Measurements from ENCODE around the gene MAPK11.

The MAPK11 gene

DNA sequence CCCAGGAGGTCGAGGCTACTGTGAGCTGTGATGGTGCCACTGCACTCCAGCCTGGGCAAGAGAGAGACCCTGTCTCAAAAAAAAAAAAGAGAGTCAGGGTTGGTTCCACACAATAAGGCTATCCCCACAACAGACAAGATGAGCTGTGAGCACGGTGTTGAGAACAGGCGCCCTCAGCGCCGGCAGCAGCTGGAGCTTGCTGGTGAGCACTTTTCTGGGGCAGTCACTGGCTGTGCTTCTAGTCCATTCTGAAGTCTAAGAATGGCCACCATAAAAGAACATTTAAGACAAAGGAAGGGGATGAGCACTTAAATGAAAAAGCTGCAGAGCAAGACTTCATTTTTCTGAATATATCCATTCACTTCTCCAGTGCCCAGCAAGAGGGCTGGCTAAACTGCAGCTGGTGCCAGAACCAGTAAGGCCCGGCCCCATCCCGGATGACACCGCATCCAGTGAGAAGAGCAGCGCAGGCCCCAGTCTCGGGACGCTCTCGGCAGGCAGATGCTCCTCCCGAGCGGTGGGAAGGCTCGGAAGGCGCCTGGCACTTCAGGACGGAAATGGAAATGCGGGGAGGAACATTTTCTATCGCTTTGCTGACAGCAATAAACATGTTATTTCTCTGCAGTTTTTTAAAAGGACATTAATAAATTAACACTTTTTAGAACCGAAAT lies 37.6 kb downstream of the MAPK11 start:
- Histone ChIP-seq H3K4me3 (no peak overlapping the region), H3K27ac (no peak overlapping the region)
- TF ChIP-seq, protein P1, sequence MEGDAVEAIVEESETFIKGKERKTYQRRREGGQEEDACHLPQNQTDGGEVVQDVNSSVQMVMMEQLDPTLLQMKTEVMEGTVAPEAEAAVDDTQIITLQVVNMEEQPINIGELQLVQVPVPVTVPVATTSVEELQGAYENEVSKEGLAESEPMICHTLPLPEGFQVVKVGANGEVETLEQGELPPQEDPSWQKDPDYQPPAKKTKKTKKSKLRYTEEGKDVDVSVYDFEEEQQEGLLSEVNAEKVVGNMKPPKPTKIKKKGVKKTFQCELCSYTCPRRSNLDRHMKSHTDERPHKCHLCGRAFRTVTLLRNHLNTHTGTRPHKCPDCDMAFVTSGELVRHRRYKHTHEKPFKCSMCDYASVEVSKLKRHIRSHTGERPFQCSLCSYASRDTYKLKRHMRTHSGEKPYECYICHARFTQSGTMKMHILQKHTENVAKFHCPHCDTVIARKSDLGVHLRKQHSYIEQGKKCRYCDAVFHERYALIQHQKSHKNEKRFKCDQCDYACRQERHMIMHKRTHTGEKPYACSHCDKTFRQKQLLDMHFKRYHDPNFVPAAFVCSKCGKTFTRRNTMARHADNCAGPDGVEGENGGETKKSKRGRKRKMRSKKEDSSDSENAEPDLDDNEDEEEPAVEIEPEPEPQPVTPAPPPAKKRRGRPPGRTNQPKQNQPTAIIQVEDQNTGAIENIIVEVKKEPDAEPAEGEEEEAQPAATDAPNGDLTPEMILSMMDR (IDR thresholded peaks at IDR 0.05) = no peak
- DNase-seq (ENCODE audit: low spot score) = no peak

DNA sequence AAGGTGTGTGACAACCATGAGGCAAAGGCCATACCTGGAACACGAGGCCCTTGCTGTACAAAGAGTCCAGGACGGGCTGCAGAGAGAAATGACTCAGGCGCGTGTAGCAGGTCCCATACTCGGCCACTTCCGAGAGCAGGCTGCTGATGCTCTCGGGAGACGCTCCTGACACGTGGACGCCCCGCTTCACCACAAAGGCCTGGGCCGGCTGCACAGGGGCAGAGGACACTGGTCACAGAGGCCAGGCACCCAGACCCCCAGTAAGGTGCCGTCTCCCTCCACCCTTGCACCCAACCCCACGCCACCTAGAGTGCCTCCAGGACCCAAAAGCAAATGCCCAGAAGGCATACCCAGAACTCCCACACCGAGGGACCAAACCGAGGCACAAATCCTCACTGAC lies 40.8 kb downstream of the MAPK11 start:
- Histone ChIP-seq H3K27ac (no peak overlapping the region), H3K4me3 (no peak overlapping the region)
- TF ChIP-seq, protein P1 (IDR thresholded peaks at IDR 0.05) = no peak
- DNase-seq (ENCODE audit: low spot score) = no peak

DNA sequence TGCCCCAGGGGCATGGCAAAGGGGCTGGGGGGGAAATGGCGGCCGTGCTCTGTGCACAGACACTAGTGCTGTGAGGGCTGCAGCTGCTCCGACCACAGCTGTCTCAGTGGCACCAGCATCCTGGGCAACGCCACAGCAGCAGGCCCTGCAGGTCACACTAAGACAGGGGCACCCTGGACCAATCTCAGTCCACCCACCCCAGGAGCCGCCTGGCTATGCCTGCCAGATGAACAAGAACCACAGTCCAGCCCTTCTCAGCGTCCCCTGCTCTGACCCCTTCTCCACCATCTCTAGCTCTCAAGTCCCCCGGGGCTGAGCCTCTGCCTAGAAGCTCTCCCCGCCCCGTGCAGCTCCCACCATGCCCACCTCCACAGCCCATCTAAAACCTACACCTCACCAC lies 41.8 kb downstream of the MAPK11 start:
- DNase-seq (ENCODE audit: low spot score) = no peak
- no peak overlapping the region for H3K27ac ChIP-seq
- TF ChIP-seq, protein P1 (IDR thresholded peaks at IDR 0.05) = no peak

DNA sequence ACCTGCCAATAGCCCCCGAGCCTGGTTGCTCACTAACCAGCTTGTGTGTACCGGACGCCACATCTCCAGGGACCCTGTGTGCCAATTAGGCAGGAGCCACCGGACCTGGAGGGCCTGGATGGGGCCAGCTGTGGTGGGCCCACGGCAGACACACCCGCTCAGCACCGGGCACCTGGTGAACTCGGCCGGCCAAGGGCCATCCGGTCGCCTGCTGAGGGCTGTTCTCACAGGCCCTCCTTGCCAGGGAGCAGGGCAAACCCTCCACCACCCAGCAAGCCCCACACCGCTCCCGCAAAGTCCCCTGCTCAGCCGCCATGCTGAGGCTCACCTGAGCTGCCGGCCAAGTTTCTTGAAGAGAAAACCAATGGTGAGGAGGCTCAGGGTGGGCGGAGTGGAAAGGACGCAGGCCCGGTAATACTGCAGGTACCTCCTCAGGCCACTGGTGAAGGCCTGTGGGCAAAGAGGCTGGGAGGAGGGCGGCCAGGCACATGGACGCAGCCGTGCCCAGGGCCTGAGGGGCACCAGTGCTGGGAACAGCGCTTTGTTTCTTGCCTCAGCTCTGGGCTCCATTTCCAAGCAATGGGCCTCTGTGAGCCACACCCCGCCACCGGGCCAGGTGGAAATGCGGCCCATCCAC lies 42.5 kb downstream of the MAPK11 start:
- no peak overlapping the region for H3K4me3 ChIP-seq
- DNase-seq (ENCODE audit: low spot score) = no peak

More for the DNA sequence above, 41.8 kb downstream of the MAPK11 start:
- H3K4me3 ChIP-seq = no peak overlapping the region

GRCh38 chr22:50226875-50227165 lies 43.4 kb downstream of the MAPK11 start:
- TF ChIP-seq, protein P1 (IDR thresholded peaks at IDR 0.05) = no peak
- Histone ChIP-seq H3K27ac (no peak overlapping the region), H3K4me3 (no peak overlapping the region)
- DNase-seq (ENCODE audit: low spot score) = no peak

More for the DNA sequence above, 42.5 kb downstream of the MAPK11 start:
- TF ChIP-seq, protein P1 (IDR thresholded peaks at IDR 0.05) = no peak
- H3K27ac ChIP-seq = no peak overlapping the region

GRCh38 chr22:50226063-50226874 lies 43.9 kb downstream of the MAPK11 start:
- no peak for DNase-seq (ENCODE audit: low spot score)
- no peak overlapping the region for H3K4me3 ChIP-seq
- H3K27ac ChIP-seq = no peak overlapping the region
- TF ChIP-seq, protein P1 (IDR thresholded peaks at IDR 0.05) = no peak
